ENCODE results near the gene ZNF583. TPM values are rescaled to one million over a fixed set of nuclear protein-coding genes. Genes with fewer than 3 reads are reported as not detected.

Gene ZNF583
- polyA plus RNA-seq, 1 of the 3 experiments (the other 2 are of a cell fraction): 1.9 TPM

- no peak overlapping the region for H3K27ac ChIP-seq (ENCODE audit: low read depth in 2 of 2, low read length in 1 of 2)
- H3K9ac ChIP-seq: no peak overlapping the region
- TF ChIP-seq, protein P1, sequence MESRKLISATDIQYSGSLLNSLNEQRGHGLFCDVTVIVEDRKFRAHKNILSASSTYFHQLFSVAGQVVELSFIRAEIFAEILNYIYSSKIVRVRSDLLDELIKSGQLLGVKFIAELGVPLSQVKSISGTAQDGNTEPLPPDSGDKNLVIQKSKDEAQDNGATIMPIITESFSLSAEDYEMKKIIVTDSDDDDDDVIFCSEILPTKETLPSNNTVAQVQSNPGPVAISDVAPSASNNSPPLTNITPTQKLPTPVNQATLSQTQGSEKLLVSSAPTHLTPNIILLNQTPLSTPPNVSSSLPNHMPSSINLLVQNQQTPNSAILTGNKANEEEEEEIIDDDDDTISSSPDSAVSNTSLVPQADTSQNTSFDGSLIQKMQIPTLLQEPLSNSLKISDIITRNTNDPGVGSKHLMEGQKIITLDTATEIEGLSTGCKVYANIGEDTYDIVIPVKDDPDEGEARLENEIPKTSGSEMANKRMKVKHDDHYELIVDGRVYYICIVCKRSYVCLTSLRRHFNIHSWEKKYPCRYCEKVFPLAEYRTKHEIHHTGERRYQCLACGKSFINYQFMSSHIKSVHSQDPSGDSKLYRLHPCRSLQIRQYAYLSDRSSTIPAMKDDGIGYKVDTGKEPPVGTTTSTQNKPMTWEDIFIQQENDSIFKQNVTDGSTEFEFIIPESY (IDR thresholded peaks at IDR 0.05; ENCODE audit: borderline replicate concordance, low read depth): no peak
- TF ChIP-seq CHD2 (IDR thresholded peaks at IDR 0.05; ENCODE audit: low read length, partially characterized antibody): no peak
- no peak for TF ChIP-seq GABPA (IDR thresholded peaks at IDR 0.05; ENCODE audit: low read depth)
- no peak for TF ChIP-seq EP300 (IDR thresholded peaks at IDR 0.05; ENCODE audit: borderline replicate concordance in 1 of 2, low read depth in 1 of 2, low read length in 1 of 2)
- no peak for TF ChIP-seq MAX (IDR thresholded peaks at IDR 0.05; ENCODE audit: low read depth)
- no peak for TF ChIP-seq TEAD4 (IDR thresholded peaks at IDR 0.05; ENCODE audit: borderline replicate concordance, insufficient read depth)
- no peak for TF ChIP-seq YY1 (IDR thresholded peaks at IDR 0.05; ENCODE audit: low read depth)
- no peak for TF ChIP-seq JUND (IDR thresholded peaks at IDR 0.05)
- TF ChIP-seq TCF12 (IDR thresholded peaks at IDR 0.05): no peak
- TF ChIP-seq REST (IDR thresholded peaks at IDR 0.05; ENCODE audit: low read depth, low read length): no peak
- H3F3A ChIP-seq (replicated peaks; ENCODE audit: insufficient read depth): peaks cover 4% of the 10 kb centered on the region
- no peak overlapping the region for H3K4me2 ChIP-seq
- no peaks in the 10 kb centered on the region for H3K79me2 ChIP-seq (ENCODE audit: insufficient read depth)
- H3K4me1 ChIP-seq (ENCODE audit: control insufficient read depth in 1 of 2, insufficient read depth in 2 of 2, low read depth in 1 of 2, low read length in 1 of 2): no peaks in the 10 kb centered on the region
- WGBS (ENCODE audit: low lambda C conversion rate): 56% methylated on average over 8 of the region's 8 CpGs
- H3K27me3 ChIP-seq (ENCODE audit: insufficient read depth): no peaks in the 10 kb centered on the region
- H3K36me3 ChIP-seq (replicated peaks in 1 of 2; ENCODE audit: control insufficient read depth in 1 of 2, insufficient read depth in 2 of 2, low read length in 1 of 2): peaks cover 15 to 26% of the 10 kb centered on the region in 2 experiments
- H4K20me1 ChIP-seq (ENCODE audit: insufficient read depth): no peaks in the 10 kb centered on the region
- peaks cover 8% of the 10 kb centered on the region for H3K9me3 ChIP-seq
- no peak overlapping the region for H2AFZ ChIP-seq (ENCODE audit: low read depth)
- ChIA-PET POLR2A (no interaction called here), CTCF (interaction anchor here (2.2 kb wide), 1 partner anchor 12 kb away, joined by 6 read pairs; no protein-coding TSS in a partner anchor)
- no peak overlapping the region for H3K4me3 ChIP-seq (ENCODE audit: low read depth in 2 of 2, low read length in 1 of 2)
- no peak for DNase-seq
- no peaks in the 10 kb centered on the region for H3K9me2 ChIP-seq
Observed at GRCh38 chr19:56383826-56384605, 20.1 kb upstream of the ZNF583 start.
